ENCODE results near the gene PSMA3.

The PSMA3 gene

DNA sequence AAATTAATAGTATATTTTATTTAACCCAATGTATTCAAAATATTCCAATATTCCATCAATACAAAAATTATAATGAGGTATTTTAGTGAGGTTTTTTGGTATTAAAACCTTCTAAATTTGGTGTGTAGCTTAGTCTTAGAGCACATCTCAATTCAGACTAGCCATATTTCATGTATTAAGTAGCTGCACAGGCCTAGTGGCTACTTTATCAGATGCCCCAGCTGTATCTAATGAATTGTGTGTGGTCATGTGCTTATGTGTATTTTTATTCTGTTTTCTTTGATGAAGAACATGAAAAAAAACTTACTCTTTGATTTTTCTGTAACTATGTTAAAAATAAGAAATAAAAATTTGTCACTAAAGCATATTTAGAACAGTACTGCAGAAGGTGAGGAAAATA, 31.5 kb upstream of the PSMA3 start:
- Histone ChIP-seq H3K9me3 (ENCODE audit: control extremely low read depth in 1 of 5, control insufficient read depth in 4 of 5, insufficient read depth in 2 of 5, low read depth in 1 of 5, low read length in 4 of 5) (no peaks in the 10 kb centered on the region), H3K4me1 (ENCODE audit: control extremely low read depth in 1 of 4, control insufficient read depth in 4 of 4, insufficient read depth in 4 of 4, low read length in 3 of 4) (no peaks in the 10 kb centered on the region), H3K36me3 (ENCODE audit: control insufficient read depth in 4 of 4, insufficient read depth in 4 of 4, low read length in 3 of 4) (peaks cover 7 to 43% (median 18%) of the 10 kb centered on the region in 4 experiments), H3K4me3 (ENCODE audit: control insufficient read depth in 1 of 7, extremely low read depth in 1 of 7, insufficient read depth in 4 of 7, low read depth in 2 of 7, low read length in 6 of 7) (no peak overlapping the region), H3K27ac (ENCODE audit: insufficient read depth in 1 of 2, low read depth in 1 of 2, low read length in 2 of 2, poor library complexity in 1 of 2, severe bottlenecking in 2 of 2) (no peak overlapping the region), H3K27me3 (replicated peaks in 2 of 5; ENCODE audit: control insufficient read depth in 4 of 5, insufficient read depth in 5 of 5, low read length in 4 of 5) (no peaks in the 10 kb centered on the region)
- CTCF ChIA-PET: interaction anchor here (1.6 kb wide), 1 partner anchor 9 kb away, joined by 4 read pairs; no protein-coding TSS in a partner anchor
- POLR2A ChIA-PET: no interaction called here
- DNase-seq: peak in 1 of 3 donors; percentile 13

DNA sequence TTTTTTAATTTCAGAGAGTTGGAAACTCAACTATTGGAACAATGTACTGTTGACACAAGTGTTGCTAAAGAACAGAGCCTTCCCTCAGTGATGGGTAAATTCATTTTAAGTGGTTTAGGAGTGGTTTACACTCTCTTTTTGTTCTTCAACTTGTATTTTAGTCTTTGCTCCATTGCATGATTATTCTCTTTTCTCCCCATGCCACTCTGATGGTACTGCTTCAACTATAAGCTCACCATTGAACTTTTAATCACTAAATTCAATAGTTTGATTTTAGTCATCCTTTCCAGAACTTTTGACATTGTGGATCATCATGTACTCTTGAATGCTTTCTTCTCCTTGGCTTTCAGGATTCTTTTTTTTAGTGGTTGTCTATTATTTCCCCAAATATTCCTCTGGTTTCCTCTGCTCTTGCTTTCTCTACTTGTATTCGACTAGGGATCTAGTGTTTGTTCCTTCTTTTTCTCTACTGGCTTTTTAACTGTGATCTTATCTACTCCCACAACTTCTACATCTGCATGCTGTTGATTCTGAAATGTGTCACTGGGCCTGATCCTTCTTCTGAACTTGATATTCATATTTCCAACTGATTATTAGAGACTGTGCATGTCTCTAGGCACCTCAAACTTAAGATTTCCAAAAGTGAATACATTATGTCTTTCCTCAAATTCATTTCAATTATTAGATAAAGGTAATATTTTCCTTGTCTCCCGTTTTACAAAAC, 29.3 kb upstream of the PSMA3 start:
- Histone ChIP-seq H3K36me3 (ENCODE audit: control insufficient read depth in 4 of 4, insufficient read depth in 4 of 4, low read length in 3 of 4) (peaks cover 2 to 33% (median 15%) of the 10 kb centered on the region in 4 experiments), H3K4me1 (ENCODE audit: control extremely low read depth in 1 of 4, control insufficient read depth in 4 of 4, insufficient read depth in 4 of 4, low read length in 3 of 4) (no peaks in the 10 kb centered on the region), H3K4me3 (ENCODE audit: control insufficient read depth in 1 of 7, extremely low read depth in 1 of 7, insufficient read depth in 4 of 7, low read depth in 2 of 7, low read length in 6 of 7) (no peak overlapping the region), H3K9me3 (ENCODE audit: control extremely low read depth in 1 of 5, control insufficient read depth in 4 of 5, insufficient read depth in 2 of 5, low read depth in 1 of 5, low read length in 4 of 5) (no peaks in the 10 kb centered on the region), H3K27me3 (replicated peaks in 2 of 5; ENCODE audit: control insufficient read depth in 4 of 5, insufficient read depth in 5 of 5, low read length in 4 of 5) (no peaks in the 10 kb centered on the region), H3K27ac (ENCODE audit: insufficient read depth in 1 of 2, low read depth in 1 of 2, low read length in 2 of 2, poor library complexity in 1 of 2, severe bottlenecking in 2 of 2) (peak overlapping the region in 1 of 2 experiments; percentile 2)
- CTCF ChIA-PET: interaction anchor here (1.3 kb wide), 1 partner anchor 29 kb away, joined by 3 read pairs; the partner anchor contains the start of gene PSMA3
- peak in 1 of 3 donors; percentile 14 for DNase-seq
- POLR2A ChIA-PET: no interaction called here
- WGBS (ENCODE audit: insufficient coverage): 0% methylated on average over 1 of the region's 2 CpGs

DNA sequence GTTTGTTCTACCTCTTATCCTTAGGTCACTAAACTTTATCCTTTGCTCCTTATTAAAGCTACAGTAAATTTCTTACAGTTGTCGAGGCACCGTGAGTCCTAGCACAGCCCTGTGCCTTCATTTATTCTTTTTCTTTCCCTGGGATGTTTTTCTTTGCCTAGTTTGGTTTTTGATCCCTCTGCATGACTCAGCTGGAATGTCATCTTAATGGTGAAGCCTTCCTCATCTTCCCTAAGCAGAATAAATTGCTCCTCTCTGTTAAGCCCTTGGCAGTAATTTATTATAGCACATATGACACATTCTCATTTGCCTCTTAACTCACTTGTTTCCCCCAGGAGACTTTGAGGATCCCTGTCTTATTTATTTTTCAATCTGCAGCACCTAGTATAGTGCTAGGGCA, 28.1 kb upstream of the PSMA3 start:
- ChIA-PET POLR2A (no interaction called here), CTCF (interaction anchor here (0.9 to 1.3 kb wide), 2 partner anchors 13 to 28 kb away, joined by 3 read pairs; partner anchors contain the start of gene PSMA3)
- H3K4me3 ChIP-seq (ENCODE audit: control insufficient read depth in 1 of 7, extremely low read depth in 1 of 7, insufficient read depth in 4 of 7, low read depth in 2 of 7, low read length in 6 of 7): no peak overlapping the region
- WGBS (ENCODE audit: insufficient coverage): 86% methylated on average over 2 of the region's 2 CpGs
- DNase-seq: no peak
- no peaks in the 10 kb centered on the region for H3K9me3 ChIP-seq (ENCODE audit: control extremely low read depth in 1 of 5, control insufficient read depth in 4 of 5, insufficient read depth in 2 of 5, low read depth in 1 of 5, low read length in 4 of 5)
- H3K4me1 ChIP-seq (ENCODE audit: control extremely low read depth in 1 of 4, control insufficient read depth in 4 of 4, insufficient read depth in 4 of 4, low read length in 3 of 4): no peaks in the 10 kb centered on the region
- peaks cover 2 to 40% (median 13%) of the 10 kb centered on the region in 4 experiments for H3K36me3 ChIP-seq (ENCODE audit: control insufficient read depth in 4 of 4, insufficient read depth in 4 of 4, low read length in 3 of 4)
- no peaks in the 10 kb centered on the region for H3K27me3 ChIP-seq (replicated peaks in 2 of 5; ENCODE audit: control insufficient read depth in 4 of 5, insufficient read depth in 5 of 5, low read length in 4 of 5)
- no peak overlapping the region for H3K27ac ChIP-seq (ENCODE audit: insufficient read depth in 1 of 2, low read depth in 1 of 2, low read length in 2 of 2, poor library complexity in 1 of 2, severe bottlenecking in 2 of 2)

DNA sequence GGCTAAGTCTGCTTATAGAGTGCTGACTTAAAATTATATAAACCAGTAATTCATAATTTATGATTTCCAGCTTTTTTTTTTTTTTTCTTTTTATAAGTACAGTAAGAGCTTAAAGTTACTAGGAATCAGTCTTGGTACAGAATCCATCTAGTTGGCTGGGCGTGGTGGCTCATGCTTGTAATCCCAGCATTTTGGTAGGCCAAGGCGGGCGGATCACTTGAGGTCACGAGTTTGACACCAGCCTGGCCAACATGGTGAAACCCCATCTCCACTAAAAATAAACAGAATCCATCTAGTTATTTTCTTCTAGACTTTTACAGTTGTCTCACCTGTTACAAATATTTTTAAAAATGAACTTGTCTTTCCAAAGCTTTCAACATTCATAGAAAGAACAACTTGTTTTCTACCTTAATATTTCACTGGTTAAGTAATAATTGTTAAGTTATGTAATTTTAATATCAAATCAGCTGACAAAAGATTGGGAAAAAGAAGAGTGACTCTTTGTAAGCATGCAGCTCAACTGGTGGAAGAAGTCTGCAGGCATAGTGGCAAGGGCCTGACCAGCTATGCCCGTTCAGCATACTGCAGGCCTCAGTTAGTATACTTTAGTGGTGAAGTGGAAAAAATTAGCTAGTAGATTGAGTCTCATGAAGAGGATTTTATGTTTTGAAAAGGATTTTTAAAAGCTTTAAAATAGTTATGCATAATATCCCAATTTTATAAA, 17.4 kb upstream of the PSMA3 start:
- H3K9me3 ChIP-seq (ENCODE audit: control extremely low read depth in 1 of 5, control insufficient read depth in 4 of 5, insufficient read depth in 2 of 5, low read depth in 1 of 5, low read length in 4 of 5): no peaks in the 10 kb centered on the region
- CTCF ChIA-PET: interaction anchor here (1.3 kb wide), 1 partner anchor 17 kb away, joined by 3 read pairs; no protein-coding TSS in a partner anchor
- no peak overlapping the region for H3K4me3 ChIP-seq (ENCODE audit: control insufficient read depth in 1 of 7, extremely low read depth in 1 of 7, insufficient read depth in 4 of 7, low read depth in 2 of 7, low read length in 6 of 7)
- no peaks in the 10 kb centered on the region for H3K4me1 ChIP-seq (ENCODE audit: control extremely low read depth in 1 of 4, control insufficient read depth in 4 of 4, insufficient read depth in 4 of 4, low read length in 3 of 4)
- WGBS (ENCODE audit: insufficient coverage): 98% methylated on average over 5 of the region's 5 CpGs
- DNase-seq: no peak
- peaks cover 0 to 20% (median 5%) of the 10 kb centered on the region in 4 experiments for H3K36me3 ChIP-seq (ENCODE audit: control insufficient read depth in 4 of 4, insufficient read depth in 4 of 4, low read length in 3 of 4)
- no peak overlapping the region for H3K27ac ChIP-seq (ENCODE audit: insufficient read depth in 1 of 2, low read depth in 1 of 2, low read length in 2 of 2, poor library complexity in 1 of 2, severe bottlenecking in 2 of 2)
- no peaks in the 10 kb centered on the region for H3K27me3 ChIP-seq (replicated peaks in 2 of 5; ENCODE audit: control insufficient read depth in 4 of 5, insufficient read depth in 5 of 5, low read length in 4 of 5)
- POLR2A ChIA-PET: no interaction called here

DNA sequence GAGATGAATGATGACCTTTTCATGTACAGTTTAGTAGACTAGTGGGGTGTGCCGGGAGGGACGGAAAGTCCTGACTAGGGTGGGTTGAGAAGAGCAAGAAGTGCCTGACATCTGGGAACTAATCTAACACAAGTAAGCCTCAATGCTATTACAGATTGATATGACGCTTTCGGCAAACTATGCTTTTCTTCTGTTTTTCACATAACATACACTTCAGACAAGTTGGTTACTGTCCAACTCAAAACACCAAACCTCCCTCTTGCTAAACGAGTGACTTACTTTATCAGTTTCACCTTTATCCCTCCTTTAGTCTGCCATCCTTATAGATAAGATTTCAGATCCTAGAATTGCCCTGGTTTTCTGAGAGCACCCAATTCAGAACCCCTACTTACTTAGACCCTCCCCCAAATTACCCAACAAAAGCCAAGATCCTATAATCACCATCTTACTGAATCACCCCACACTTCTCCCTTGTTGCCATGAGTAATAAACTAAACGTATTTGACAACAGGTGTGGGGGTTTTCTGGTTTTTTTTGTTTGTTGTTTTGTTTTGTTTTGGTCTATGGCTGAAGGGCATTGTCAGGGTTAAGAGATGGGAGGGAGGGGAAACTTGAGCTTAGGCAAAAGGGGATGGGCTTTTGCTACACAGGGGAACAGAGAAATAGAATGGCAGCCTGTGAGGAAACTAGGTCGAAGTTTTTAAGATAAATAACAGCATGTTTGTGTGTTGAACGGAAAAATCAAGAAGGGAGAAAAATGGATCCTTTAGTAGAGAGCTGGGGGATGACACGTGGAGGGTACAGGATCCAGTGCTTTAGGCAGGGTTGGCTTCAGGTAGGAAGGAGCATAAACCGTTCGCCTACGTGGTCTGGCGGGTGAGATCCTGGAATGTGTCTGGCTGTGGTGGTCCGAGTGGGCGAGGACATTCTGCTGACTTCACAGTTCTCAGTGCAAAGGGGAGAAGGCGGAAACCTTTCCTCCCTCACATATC, 6.1 kb upstream of the PSMA3 start:
- Histone ChIP-seq H3K4me3 (ENCODE audit: control insufficient read depth in 1 of 7, extremely low read depth in 1 of 7, insufficient read depth in 4 of 7, low read depth in 2 of 7, low read length in 6 of 7) (peak overlapping the region; percentile 26 to 100 (median 98)), H3K27me3 (replicated peaks in 2 of 5; ENCODE audit: control insufficient read depth in 4 of 5, insufficient read depth in 5 of 5, low read length in 4 of 5) (no peaks in the 10 kb centered on the region), H3K27ac (ENCODE audit: insufficient read depth in 1 of 2, low read depth in 1 of 2, low read length in 2 of 2, poor library complexity in 1 of 2, severe bottlenecking in 2 of 2) (peak overlapping the region in 1 of 2 experiments; percentile 84), H3K4me1 (ENCODE audit: control extremely low read depth in 1 of 4, control insufficient read depth in 4 of 4, insufficient read depth in 4 of 4, low read length in 3 of 4) (peaks cover 6 to 22% (median 12%) of the 10 kb centered on the region in 4 experiments), H3K36me3 (ENCODE audit: control insufficient read depth in 4 of 4, insufficient read depth in 4 of 4, low read length in 3 of 4) (peaks cover 0 to 3% (median under 1%) of the 10 kb centered on the region in 4 experiments), H3K9me3 (ENCODE audit: control extremely low read depth in 1 of 5, control insufficient read depth in 4 of 5, insufficient read depth in 2 of 5, low read depth in 1 of 5, low read length in 4 of 5) (no peaks in the 10 kb centered on the region)
- 53% methylated on average over 14 of the region's 16 CpGs for WGBS (ENCODE audit: insufficient coverage)
- POLR2A ChIA-PET: no interaction called here
- DNase-seq: peak; percentile 23 to 55 (median 49)
- CTCF ChIA-PET: interaction anchor here (0.6 kb wide), 1 partner anchor 20 kb away, joined by 3 read pairs; no protein-coding TSS in a partner anchor

DNA sequence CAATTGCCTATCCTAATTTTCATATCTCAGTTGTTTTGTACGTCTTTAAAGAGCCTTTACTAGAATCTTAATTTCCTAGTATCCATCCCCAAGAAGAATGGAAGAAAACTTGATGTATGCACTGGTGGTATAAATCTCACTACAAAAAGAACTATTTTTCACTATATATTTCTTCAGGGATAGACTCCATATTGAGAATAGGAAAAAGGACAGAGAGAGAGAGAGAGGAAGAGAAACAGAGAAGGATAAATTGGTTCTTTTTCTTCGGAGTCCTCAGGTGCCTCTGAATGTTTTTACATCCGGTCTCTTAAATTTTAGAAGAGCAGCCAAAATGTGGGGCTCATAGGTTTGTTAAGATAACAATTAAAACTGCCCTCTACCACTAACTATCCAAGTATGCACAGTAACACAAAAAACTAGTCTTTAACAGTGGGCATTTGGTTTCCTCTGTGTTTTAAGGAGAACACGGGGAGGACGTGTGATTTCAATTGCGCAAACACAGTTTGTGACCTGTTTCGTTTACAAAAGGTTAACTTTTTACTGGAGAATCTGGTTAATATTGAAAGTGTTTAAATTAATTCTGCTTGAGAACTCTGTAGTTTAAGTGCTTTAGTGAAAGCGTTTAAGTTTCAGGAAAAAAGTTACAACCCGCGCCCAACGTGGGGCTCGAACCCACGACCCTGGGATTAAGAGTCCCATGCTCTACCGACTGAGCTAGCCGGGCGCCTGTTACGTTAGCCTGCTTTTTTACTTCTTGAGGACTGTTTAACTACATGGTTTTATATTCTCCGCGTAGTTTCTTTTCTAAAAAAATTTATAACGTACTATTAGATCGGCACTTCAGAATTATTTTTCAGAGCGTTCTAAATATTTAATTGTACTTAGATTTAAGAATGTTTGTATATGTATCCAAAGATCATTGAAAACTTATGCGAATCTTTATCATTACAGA, 5.1 kb upstream of the PSMA3 start:
- Histone ChIP-seq H3K36me3 (ENCODE audit: control insufficient read depth in 4 of 4, insufficient read depth in 4 of 4, low read length in 3 of 4) (no peaks in the 10 kb centered on the region), H3K4me3 (ENCODE audit: control insufficient read depth in 1 of 7, extremely low read depth in 1 of 7, insufficient read depth in 4 of 7, low read depth in 2 of 7, low read length in 6 of 7) (peak overlapping the region; percentile 26 to 100 (median 98)), H3K9me3 (ENCODE audit: control extremely low read depth in 1 of 5, control insufficient read depth in 4 of 5, insufficient read depth in 2 of 5, low read depth in 1 of 5, low read length in 4 of 5) (no peaks in the 10 kb centered on the region), H3K27me3 (replicated peaks in 2 of 5; ENCODE audit: control insufficient read depth in 4 of 5, insufficient read depth in 5 of 5, low read length in 4 of 5) (no peaks in the 10 kb centered on the region), H3K27ac (ENCODE audit: insufficient read depth in 1 of 2, low read depth in 1 of 2, low read length in 2 of 2, poor library complexity in 1 of 2, severe bottlenecking in 2 of 2) (peak overlapping the region; percentile 72 to 84), H3K4me1 (ENCODE audit: control extremely low read depth in 1 of 4, control insufficient read depth in 4 of 4, insufficient read depth in 4 of 4, low read length in 3 of 4) (peaks cover 7 to 24% (median 17%) of the 10 kb centered on the region in 4 experiments)
- peak; percentile 72 to 87 (median 85) for DNase-seq
- CTCF ChIA-PET: interaction anchor here (1.0 kb wide), 1 partner anchor 24 kb away, joined by 4 read pairs; no protein-coding TSS in a partner anchor
- 3% methylated on average over 14 of the region's 23 CpGs for WGBS (ENCODE audit: insufficient coverage)
- POLR2A ChIA-PET: no interaction called here

Data from common myeloid progenitor, CD34-positive (primary cell).